GM10847 (cell line): Measurements from ENCODE around the gene LILRB2.

Experiments
- POLR2A ChIP-seq: IDR thresholded peaks from 2 replicates; pipeline ENCODE4 v1.6.1; 2011; ENCODE audit not compliant: insufficient read length; ENCODE audit errors: extremely low read depth

LILRB2 gene

DNA sequence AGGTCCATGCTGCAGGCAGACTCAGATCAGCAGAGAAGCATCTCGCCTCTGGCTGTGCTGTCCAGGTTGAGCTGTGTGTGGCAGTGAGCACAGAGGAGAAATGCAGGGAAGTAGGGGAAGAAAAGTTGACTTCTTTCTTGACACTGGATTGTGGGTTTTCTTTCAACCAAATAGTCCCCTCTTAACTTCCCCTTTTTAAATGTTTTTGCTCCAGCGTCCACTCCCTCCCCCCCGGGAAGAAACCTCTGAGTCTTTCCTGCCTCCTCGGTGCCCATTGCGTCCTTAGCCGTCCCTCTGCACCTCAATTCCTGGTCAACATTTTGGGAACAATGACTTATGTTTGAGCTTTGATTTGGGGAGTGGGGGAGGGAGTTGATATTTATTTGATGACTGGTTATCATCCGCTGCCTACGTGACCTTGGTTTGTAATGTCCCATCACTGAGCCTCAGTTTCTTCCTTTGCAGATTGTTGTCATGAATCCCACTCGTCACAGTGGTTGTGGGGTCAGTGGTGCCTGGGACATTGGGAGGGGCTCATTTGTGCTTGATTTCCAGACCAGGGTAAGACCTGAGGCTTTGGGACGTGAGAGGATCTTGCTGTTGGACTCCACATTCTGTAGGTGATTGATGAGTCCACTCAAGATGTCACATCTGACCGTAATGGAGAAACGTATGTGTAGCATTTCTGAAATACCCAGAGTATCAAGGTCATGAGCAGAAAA lies at the start of gene LILRB2:
Gene LILRB2, minus strand, starts transcription at position 104 of the 722 bp plus-strand sequence. CDS start 614 bp downstream, outside the sequence.
- TF ChIP-seq POLR2A, result no peak

DNA sequence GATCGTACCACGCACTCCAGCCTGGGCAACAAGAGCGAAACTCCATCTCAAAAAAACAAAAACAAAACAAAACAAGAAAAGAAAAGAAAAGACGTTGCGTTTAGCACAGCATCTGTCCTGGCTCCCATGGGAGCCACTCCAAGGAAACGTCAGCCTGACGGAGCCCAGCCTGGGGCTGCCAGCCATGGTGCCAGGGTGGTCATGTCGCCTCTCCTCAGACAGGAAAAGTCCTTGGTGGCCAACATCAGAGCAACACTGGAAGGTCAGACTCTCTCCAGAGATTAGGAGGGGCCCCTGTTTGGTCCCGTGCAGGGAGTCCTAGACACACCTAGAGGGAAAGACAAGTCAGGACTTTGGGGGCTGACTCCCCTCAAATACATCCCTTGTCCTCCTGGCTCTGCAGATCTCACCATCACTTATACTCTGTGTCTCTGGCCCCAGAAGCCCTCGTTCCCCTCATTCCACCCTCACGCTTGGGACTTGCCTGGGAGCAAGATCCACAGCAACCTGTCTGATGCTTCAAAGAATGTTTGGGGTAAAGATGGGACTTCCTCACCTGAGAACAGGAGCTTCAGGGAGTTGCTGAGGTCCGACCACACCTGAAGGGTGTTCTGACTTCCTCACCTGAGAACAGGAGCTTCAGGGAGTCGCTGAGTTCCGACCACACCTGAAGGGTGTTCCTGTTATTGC lies 48.7 kb upstream of the LILRB2 start:
- TF ChIP-seq POLR2A, result no peak

DNA sequence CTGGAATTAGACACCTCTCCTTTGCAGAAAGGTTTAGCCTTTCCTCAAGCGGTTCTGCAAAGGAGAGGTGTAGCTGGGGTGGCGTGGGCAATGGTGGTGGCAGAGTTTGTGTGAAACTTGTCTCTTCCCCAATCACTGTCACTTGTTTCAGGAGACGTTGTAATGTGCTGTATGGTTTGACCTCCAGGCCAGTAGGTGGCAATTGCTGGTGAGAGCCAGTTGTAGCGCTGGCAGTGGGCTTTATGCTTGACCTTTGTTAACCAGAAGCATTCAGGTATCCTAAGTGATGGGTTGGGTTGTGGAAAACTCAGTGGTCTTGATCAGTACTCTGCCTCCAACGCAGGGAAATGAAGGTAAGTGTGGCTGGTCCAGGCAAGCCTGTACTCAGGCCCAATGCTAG lies 44.7 kb upstream of the LILRB2 start:
- TF ChIP-seq POLR2A, result no peak

DNA sequence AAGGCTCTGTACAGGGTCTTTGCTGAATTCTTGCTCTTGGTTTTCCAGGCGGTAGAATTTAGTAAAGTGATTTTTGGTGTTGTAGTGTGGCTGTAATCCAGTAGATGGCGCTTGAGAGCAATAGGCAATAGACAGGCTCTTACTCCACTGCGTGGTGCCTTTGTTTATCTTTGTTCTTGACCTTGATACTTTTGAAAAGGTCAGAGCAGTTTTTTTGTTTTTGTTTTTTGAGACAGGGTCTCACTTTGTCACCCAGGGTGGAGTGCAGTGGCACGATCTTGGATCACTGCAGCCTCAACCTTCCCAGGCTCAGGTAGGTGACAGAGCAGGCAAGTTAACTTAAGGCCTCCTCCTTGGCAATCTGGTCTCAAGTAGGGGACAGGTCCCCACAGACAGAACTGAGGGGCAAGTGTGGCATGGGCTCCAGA lies 44.3 kb upstream of the LILRB2 start:
- TF ChIP-seq POLR2A, result no peak

DNA sequence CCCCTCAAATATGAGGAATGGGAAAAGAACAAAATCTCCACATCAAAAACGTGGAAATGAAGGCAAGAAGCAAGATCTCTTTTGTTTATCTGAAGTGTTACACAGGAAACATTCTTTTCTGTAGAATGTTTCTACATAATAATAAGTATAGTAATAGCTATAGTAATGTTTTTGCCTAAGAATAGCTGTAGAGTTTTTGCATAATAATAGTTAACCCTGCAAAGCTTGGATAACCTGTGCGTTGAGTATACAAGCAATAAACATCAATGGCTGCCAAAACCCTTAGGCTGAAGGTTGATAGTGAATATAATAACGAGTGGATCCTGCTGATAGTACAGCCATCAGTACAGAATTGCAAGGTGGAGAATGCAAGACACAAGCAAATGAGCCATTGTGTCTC lies 43.2 kb upstream of the LILRB2 start:
- no peak for TF ChIP-seq POLR2A

DNA sequence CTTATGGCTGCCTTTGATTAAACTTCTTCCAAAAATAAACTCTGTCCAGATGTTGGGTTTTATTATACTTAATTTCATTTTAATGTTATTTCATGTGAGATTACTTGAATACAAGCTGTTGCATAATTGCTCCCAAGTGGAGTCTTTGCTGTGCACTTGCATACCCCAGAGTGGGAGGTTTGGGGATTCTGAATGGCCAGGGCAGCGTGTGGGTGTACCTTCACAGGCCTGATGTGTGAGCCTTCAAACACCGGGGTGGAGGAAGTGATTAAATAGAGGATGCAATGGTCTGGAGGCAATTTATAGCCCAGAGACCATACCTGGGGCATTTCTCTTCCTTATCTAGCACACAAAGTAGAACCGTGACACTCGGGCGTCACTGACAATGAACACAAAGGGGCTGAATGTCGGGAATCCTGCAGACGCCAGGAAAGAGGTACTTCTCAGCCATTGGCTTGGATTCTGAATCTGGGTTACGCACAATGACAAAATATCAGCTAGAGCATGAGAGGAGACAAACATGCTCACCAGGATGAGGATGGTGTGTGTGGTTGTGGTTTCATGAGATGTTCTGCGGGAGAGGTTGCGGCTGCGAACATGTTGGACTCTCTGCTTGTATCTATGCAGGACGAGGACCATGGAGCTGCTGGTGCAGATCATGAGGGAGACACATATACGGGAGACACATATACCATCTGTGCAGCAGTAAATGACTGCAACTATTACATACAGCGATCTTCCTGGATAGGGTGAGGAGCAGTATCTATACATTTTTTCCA lies 39.2 kb upstream of the LILRB2 start:
- no peak for TF ChIP-seq POLR2A

DNA sequence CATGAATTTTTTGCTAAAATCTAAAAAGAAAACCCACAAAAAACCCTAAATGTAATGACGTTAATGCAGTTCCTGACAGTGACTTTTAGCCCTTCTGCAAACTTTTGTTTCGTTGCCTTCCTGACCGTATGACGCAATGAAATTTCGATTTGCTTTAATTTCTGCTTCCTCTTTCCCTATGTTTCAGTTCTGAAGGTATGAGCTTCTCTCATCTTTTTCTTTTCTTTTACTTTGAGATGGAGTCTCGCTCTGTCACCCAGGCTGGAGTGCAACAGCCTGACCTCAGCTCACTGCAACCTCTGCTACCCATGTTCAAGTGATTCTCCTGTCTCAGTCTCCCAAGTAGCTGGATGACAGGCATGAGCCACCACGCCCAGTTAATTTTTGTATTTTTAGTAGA lies 38.1 kb upstream of the LILRB2 start:
- no peak for TF ChIP-seq POLR2A

DNA sequence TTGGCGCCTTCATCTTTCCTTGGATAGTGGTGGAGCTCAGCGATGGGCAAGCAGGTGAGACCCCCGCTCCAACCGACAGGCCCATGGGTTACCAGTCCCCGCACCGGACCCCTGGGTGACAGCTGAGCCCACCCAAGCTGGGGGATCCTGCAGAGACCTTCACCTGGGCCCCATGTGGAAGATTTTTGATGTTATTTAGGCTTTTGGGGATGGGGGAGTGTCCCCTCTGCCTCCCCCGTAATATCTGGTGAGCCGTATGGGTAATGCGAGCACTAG lies 37.0 kb upstream of the LILRB2 start:
- no peak for TF ChIP-seq POLR2A

DNA sequence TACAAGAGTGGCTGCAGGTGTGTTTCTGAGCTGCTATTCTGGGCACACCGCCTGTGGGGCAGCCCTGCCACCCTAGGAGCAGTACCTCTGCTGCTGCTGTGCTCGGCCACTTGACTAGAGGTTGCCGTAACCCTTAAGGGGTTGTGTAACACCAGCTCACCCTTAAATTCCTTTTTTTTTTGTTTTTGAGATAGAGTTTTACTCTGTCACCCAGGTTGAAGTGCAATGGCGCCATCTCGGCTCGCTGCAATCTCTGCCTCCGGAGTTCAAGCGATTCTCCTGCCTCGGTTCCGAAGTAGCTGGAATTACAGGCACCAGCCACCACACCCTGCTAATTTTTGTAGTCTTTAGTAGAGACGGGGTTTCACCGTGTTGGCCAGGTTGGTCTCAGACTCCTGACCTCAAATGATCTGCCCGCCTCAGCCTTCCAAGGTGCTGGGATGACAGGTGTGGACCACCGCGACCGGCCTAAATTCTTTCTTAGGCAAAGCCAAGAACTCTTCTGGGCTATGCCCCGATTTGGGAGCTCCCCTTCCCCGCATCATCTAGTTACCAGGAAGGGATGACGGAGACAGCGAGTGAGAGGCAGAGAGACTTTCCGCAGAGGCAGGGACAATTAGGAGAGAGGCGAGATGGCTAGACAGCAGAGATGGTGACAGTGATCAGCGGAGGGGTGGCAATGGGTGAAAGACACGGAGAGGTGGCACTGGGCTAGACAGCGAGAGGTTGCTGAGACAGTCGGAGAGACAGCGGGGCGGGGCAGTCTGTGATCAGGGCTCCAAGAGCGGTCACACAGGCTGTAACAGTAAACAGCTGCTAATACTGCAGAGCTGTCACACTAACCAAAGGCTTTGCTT lies 36.4 kb upstream of the LILRB2 start:
- TF ChIP-seq POLR2A, result no peak

DNA sequence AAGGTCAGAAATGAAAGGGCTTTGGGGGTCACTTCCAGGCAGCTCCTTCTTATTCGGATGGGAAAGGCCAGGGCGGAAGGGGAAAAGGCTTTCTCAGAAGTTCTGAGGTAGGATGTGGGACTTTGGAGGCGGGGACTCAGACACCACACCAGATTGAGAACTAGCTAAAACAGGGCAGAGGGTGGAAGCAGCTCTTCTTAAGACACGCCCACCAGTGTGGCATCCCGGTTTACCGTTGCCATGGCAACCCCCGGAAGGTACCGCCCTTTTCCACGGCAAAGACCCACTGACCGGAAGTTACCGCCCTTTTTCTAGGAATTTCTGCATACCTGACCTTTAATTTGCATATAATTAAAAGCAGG lies 35.8 kb upstream of the LILRB2 start:
- TF ChIP-seq POLR2A, result no peak

DNA sequence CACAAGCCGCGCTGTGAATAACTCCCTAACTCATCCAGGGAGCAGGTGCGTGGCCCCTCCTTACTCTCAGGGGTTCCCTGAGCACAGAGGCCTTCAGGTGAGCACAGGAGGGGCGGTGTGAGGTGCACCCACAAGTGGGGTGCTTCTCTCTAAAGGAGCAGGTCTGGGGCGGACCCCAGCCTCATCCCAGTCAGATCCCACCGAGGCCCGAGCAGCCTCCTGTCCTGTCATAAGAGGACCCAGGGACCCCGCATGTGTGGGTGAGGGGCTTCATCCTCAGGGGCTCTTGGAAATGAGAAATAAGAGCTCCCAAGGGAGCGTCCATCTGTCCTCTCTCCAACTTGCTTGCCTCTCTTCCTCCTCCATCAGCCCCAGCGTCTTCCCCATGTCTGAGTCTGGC lies 35.0 kb upstream of the LILRB2 start:
- TF ChIP-seq POLR2A, result no peak

DNA sequence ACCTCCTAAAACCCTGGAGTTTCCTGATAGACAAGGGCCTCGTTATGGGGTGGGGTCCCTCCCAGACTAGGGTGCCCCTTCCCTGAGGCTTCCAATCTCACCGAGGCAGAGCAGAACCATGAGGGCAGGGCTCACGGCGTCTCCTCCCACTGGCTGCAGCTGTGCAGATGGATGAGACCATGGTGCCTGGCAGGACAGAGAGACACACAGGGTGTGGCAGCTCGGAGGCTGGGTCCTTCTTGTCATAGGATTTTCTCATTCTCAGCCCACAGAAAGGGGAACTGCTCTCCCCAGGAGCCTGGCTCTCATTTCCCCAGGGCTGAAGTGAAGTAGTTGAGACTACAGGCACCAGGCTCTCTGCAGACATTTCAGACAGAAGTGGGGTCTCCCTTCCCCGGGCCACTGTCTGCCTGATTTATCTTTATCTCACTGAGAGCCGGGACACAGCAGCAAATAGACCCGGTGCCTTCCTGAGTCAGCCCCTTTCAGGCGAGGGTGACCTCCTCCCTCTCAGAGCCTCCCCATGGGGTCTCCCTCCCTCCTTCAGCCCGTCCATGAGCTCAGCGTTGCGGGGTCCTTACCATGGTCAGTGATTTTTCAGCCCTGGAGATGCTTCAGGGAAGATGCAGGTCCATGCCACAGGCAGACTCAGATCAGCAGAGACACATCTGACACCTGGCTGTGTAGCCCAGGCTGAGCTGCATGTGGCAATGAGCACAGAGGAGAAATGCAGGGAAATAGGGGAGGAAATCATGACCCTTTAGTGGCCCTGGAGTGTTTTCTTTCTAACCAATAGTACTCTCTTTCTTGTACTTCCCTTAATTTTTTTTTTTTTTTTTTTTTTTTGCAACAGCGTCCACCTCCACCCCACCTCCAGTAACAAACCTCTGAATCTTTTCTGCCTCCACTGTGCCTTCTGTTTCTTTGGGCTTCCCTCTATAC lies 31.8 kb upstream of the LILRB2 start, which contains the start of gene LILRA5:
Gene LILRA5, minus strand, starts transcription at position 731 of the 942 bp plus-strand sequence. Its CDS starts 147 bp downstream, at position 584.
- TF ChIP-seq POLR2A, result no peak

DNA sequence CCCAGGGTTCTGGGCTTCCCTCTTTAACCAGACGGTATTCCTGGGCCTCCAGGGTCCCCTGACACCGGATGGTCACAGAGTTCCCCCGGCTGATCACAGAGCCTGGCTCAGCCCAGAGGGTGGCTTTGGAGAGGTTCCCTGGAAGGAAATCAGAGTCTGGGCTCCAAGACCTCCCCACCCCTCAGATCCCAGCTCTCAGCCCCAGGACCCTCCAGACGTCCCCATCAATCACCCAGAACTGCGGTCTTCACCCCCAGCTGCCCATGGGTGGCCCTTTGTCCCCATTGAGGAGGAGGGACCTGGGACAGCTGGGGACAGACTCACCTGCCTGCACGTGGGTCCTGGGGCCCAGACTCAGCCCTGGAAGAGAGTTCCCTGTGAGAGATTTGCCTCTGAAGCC lies 31.1 kb upstream of the LILRB2 start:
- TF ChIP-seq POLR2A, result no peak

DNA sequence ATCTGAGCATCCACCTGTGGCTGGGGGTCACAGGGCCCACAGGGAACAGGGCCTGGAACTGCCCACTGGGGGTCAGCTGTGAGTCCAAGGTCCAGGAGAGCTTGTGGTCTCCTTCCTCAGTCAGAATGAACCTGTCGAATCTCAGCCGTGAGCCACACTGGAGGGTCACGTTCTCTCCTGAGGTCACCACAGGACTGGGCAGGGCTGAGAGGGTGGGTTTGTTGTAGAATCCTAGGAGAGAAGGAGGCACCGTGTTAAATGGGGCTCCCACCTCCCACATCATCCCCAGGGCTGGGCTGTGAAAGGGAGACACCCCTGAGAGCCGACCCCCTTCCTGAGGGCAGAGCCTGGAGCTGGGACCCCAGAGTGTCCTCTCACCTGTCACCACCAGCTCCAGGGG lies 30.6 kb upstream of the LILRB2 start:
- no peak for TF ChIP-seq POLR2A
